K562 treated with DMSO at 1 percent for 24 hours (cell line): ENCODE data around the gene PGK2. TPM values are rescaled to one million over a fixed set of nuclear protein-coding genes. Genes with fewer than 3 reads are reported as not detected.

Source experiments
- total RNA-seq: library from RNA; unstranded; fragments of 300-600 nt; gene quantifications from 2 replicates; pipeline ENCODE4 v1.2.3, GENCODE V29; 2022; ENCODE audit warnings: low read depth; ENCODE audit not compliant: insufficient read depth

PGK2 gene
- not detected in 2 replicates for total RNA-seq

GRCh38 chr6:49787176-49787575 is at the start of gene PGK2:
TSS of gene PGK2 (minus strand) at chr6:49787285. CDS start at chr6:49787187, 98 bp downstream.

GRCh38 chr6:49744259-49744658 is 42.8 kb downstream of the PGK2 start, which contains the start of gene CRISP3:
TSS of gene CRISP3 (minus strand) at chr6:49744388. CDS start at chr6:49744367, 21 bp downstream.

Other genes starting within 250 kb of the PGK2 start
- gene C6orf141, start 236.6 kb downstream of the PGK2 start, total RNA-seq, result not detected in 2 replicates
- 99.7 and 108 TPM in 2 replicates for gene RHAG, start 150.4 kb downstream of the PGK2 start, total RNA-seq
- not detected in 2 replicates for gene CRISP2, start 73.7 kb downstream of the PGK2 start, total RNA-seq
- 0.39 and 1.7 TPM in 2 replicates for gene CRISP3, start 42.9 kb downstream of the PGK2 start, total RNA-seq
- not detected in 2 replicates for gene CRISP1, start 79.2 kb upstream of the PGK2 start, total RNA-seq
- not detected in 2 replicates for gene DEFB114, start 176.9 kb upstream of the PGK2 start, total RNA-seq
- gene DEFB113, start 182.3 kb upstream of the PGK2 start, total RNA-seq, result not detected in 2 replicates
- not detected in 2 replicates for gene DEFB110, start 234.7 kb upstream of the PGK2 start, total RNA-seq